GM12874 (cell line): Measurements from ENCODE around the gene INKA1.

Experiments used
- CTCF ChIP-seq: IDR thresholded peaks from 2 replicates; pipeline ENCODE4 v1.5.1; 2011; ENCODE audit warnings: low read depth, mild to moderate bottlenecking, control low read depth, low read length, moderate library complexity; ENCODE audit not compliant: insufficient read depth

The INKA1 gene

GRCh38 chr3:49799761-49800160, 3.3 kb upstream of the INKA1 start, which contains the start of gene CDHR4:
CDHR4 (minus strand) TSS chr3:49799873; CDS start chr3:49799812, 61 bp downstream.
- no peak for TF ChIP-seq CTCF

- TF ChIP-seq CTCF: no peak
Observed at GRCh38 chr3:49801160-49801559, 1.9 kb upstream of the INKA1 start.

GRCh38 chr3:49803465-49804140, 542 bp downstream of the INKA1 start:
- no peak for TF ChIP-seq CTCF

GRCh38 chr3:49804141-49805041, 1.3 kb downstream of the INKA1 start:
- no peak for TF ChIP-seq CTCF

- no peak for TF ChIP-seq CTCF
Observed at GRCh38 chr3:49805367-49805782, 2.3 kb downstream of the INKA1 start.

- TF ChIP-seq CTCF: no peak
Observed at GRCh38 chr3:49805897-49806701, 3.0 kb downstream of the INKA1 start.

GRCh38 chr3:49806850-49807249, 3.8 kb downstream of the INKA1 start:
- no peak for TF ChIP-seq CTCF
